HEK293 (cell line): ENCODE data around the gene KBTBD4.
A peak's percentile ranks its signal among the peaks of the same experiment; 100 is the strongest.

ENCODE experiments used
- BCL11A ChIP-seq: fragments of 450-650 bp; formaldehyde crosslinking; IDR thresholded peaks from 2 replicates; pipeline ENCODE4 v1.5.1; 2016; ENCODE audit warnings: low read depth, missing biosample characterization, missing genetic modification characterization
- GFI1B ChIP-seq: fragments of 450-650 bp; formaldehyde crosslinking; IDR thresholded peaks from 2 replicates; pipeline ENCODE4 v1.5.1; 2016; ENCODE audit warnings: missing biosample characterization, missing genetic modification characterization
- GLIS2 ChIP-seq: fragments of 450-650 bp; formaldehyde crosslinking; IDR thresholded peaks from 2 replicates; pipeline ENCODE4 v1.5.1; 2016; ENCODE audit warnings: missing biosample characterization, missing genetic modification characterization
- HOXA7 ChIP-seq: sonication (generic); formaldehyde crosslinking; IDR thresholded peaks from 2 replicates; pipeline ENCODE4 v1.8.1; 2022; ENCODE audit warnings: missing genetic modification reagents, borderline replicate concordance
- KLF1 ChIP-seq: fragments of 450-650 bp; formaldehyde crosslinking; IDR thresholded peaks from 2 replicates; pipeline ENCODE4 v1.5.1; 2016; ENCODE audit warnings: missing biosample characterization, missing genetic modification characterization
- MYNN ChIP-seq: fragments of 450-650 bp; formaldehyde crosslinking; IDR thresholded peaks from 2 replicates; pipeline ENCODE4 v1.5.1; 2016; ENCODE audit warnings: missing biosample characterization, missing genetic modification characterization, borderline replicate concordance
- SCRT1 ChIP-seq: fragments of 450-650 bp; formaldehyde crosslinking; IDR thresholded peaks from 2 replicates; pipeline ENCODE4 v1.5.1; 2016; ENCODE audit warnings: missing biosample characterization, missing genetic modification characterization, borderline replicate concordance
- ZFP41 ChIP-seq: fragments of 450-650 bp; formaldehyde crosslinking; IDR thresholded peaks from 2 replicates; pipeline ENCODE4 v1.5.1; 2016; ENCODE audit warnings: missing biosample characterization, missing genetic modification characterization, borderline replicate concordance
- ZNF132 ChIP-seq: fragments of 450-650 bp; formaldehyde crosslinking; IDR thresholded peaks from 2 replicates; pipeline ENCODE4 v1.5.1; 2017; ENCODE audit warnings: missing biosample characterization, missing genetic modification characterization, borderline replicate concordance
- ZNF133 ChIP-seq: fragments of 450-650 bp; formaldehyde crosslinking; IDR thresholded peaks from 2 replicates; pipeline ENCODE4 v1.5.1; 2016; ENCODE audit warnings: missing biosample characterization, missing genetic modification characterization
- ZNF19 ChIP-seq: fragments of 450-650 bp; formaldehyde crosslinking; IDR thresholded peaks from 2 replicates; pipeline ENCODE4; 2016; ENCODE audit warnings: missing biosample characterization, missing genetic modification characterization, low read depth
- ZNF202 ChIP-seq: fragments of 450-650 bp; formaldehyde crosslinking; IDR thresholded peaks from 2 replicates; pipeline ENCODE4 v1.5.1; 2016; ENCODE audit warnings: missing biosample characterization, missing genetic modification characterization, borderline replicate concordance
- ZNF221 ChIP-seq: fragments of 450-650 bp; formaldehyde crosslinking; IDR thresholded peaks from 2 replicates; pipeline ENCODE4 v1.5.1; 2017; ENCODE audit warnings: missing biosample characterization, missing genetic modification characterization, borderline replicate concordance
- ZNF23 ChIP-seq: fragments of 450-650 bp; formaldehyde crosslinking; IDR thresholded peaks from 2 replicates; pipeline ENCODE4 v1.5.1; 2016; ENCODE audit warnings: missing biosample characterization, missing genetic modification characterization, borderline replicate concordance
- ZNF274 ChIP-seq, 2 experiments: fragments of 200-500 bp in 1 of 2; fragments of 450-650 bp in 1 of 2; sonication (Bioruptor generic) in 1 of 2; formaldehyde crosslinking in 1 of 2; IDR thresholded peaks; 2 replicates each; pipeline versions ENCODE4 v1.5.1 to v1.6.1; 2014 to 2016; ENCODE audit warnings: borderline replicate concordance in 1 of 2, inconsistent platforms in 1 of 2, low read length in 1 of 2, missing biosample characterization in 1 of 2, missing genetic modification characterization in 1 of 2
- ZNF324 ChIP-seq: fragments of 450-650 bp; formaldehyde crosslinking; IDR thresholded peaks from 2 replicates; pipeline ENCODE4 v1.5.1; 2016; ENCODE audit warnings: missing biosample characterization, missing genetic modification characterization
- ZNF530 ChIP-seq: fragments of 450-650 bp; formaldehyde crosslinking; IDR thresholded peaks from 2 replicates; pipeline ENCODE4 v1.5.1; 2016; ENCODE audit warnings: low read depth, missing biosample characterization, missing genetic modification characterization
- ZNF558 ChIP-seq: fragments of 450-650 bp; formaldehyde crosslinking; IDR thresholded peaks from 2 replicates; pipeline ENCODE4 v1.5.1; 2016; ENCODE audit warnings: missing biosample characterization, missing genetic modification characterization
- ZNF560 ChIP-seq: fragments of 450-650 bp; formaldehyde crosslinking; IDR thresholded peaks from 2 replicates; pipeline ENCODE4 v1.5.1; 2017; ENCODE audit warnings: missing biosample characterization, missing genetic modification characterization, borderline replicate concordance
- ZNF561 ChIP-seq: fragments of 450-650 bp; IDR thresholded peaks from 2 replicates; pipeline ENCODE4 v1.5.1; 2018; ENCODE audit warnings: missing biosample characterization, missing genetic modification characterization, borderline replicate concordance
- ZNF610 ChIP-seq: fragments of 450-650 bp; formaldehyde crosslinking; IDR thresholded peaks from 2 replicates; pipeline ENCODE4 v1.5.1; 2016; ENCODE audit warnings: missing biosample characterization, missing genetic modification characterization, borderline replicate concordance
- ZNF626 ChIP-seq: fragments of 450-650 bp; sonication (Bioruptor Pico); formaldehyde crosslinking; IDR thresholded peaks from 2 replicates; pipeline ENCODE4 v1.5.1; 2018; ENCODE audit warnings: missing biosample characterization, missing genetic modification characterization, inconsistent platforms
- ZNF658 ChIP-seq: fragments of 450-650 bp; formaldehyde crosslinking; IDR thresholded peaks from 2 replicates; pipeline ENCODE4; 2016; ENCODE audit warnings: missing biosample characterization, missing genetic modification characterization
- ZXDB ChIP-seq: fragments of 450-650 bp; formaldehyde crosslinking; IDR thresholded peaks from 2 replicates; pipeline ENCODE4 v1.5.1; 2016; ENCODE audit warnings: missing biosample characterization, missing genetic modification characterization
- TF ChIP-seq, protein P1 (sequence below): fragments of 450-650 bp; formaldehyde crosslinking; conservative IDR thresholded peaks from 2 replicates; pipeline ENCODE4 v1.5.1; 2016; ENCODE audit warnings: low read depth, missing biosample characterization, missing genetic modification characterization
- TF ChIP-seq, protein P2 (sequence below): fragments of 450-650 bp; IDR thresholded peaks from 2 replicates; pipeline ENCODE4 v1.5.1; 2018; ENCODE audit warnings: missing biosample characterization, mild to moderate bottlenecking, missing genetic modification characterization
- TF ChIP-seq, protein P3 (sequence below): fragments of 450-650 bp; formaldehyde crosslinking; IDR thresholded peaks from 2 replicates; pipeline ENCODE4 v1.5.1; 2016; ENCODE audit warnings: missing biosample characterization, missing genetic modification characterization
- TF ChIP-seq, protein P4 (sequence below): fragments of 450-650 bp; formaldehyde crosslinking; IDR thresholded peaks from 2 replicates; pipeline ENCODE4 v1.5.1; 2016; ENCODE audit warnings: missing biosample characterization, missing genetic modification characterization, low read depth

KBTBD4 gene

DNA sequence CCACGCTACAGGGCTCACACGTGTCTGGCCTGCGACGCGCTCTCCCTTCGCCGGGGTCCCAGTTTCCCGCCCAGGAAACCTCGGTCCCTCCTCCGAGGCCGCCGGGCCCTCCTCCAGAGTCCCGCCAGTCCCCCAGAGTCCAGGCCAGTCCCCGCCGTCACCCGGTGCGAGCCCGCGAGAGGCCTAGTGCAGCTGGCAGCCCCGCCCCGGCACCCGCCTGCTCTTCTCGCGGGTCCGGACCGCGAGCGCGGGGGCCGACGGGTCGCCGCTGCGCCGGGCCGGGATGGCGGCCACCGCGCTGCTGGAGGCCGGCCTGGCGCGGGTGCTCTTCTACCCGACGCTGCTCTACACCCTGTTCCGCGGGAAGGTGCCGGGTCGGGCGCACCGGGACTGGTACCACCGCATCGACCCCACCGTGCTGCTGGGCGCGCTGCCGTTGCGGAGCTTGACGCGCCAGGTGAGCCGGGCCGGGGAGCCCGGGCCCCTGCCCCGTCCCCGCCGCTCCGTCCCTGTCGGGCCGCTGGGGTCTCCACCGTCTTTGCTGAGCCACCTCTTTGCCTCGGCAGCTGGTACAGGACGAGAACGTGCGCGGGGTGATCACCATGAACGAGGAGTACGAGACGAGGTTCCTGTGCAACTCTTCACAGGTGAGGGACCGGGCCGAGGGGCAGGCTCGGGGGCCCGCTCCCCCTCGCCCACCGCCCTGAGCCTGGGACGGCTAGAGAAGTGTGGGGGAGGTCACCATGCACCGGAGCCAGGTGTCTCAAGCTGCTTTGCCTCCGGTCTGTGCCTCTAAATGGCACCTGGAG, 13.2 kb downstream of the KBTBD4 start, which contains the start of gene PTPMT1 (continued):
- TF ChIP-seq, protein P1, sequence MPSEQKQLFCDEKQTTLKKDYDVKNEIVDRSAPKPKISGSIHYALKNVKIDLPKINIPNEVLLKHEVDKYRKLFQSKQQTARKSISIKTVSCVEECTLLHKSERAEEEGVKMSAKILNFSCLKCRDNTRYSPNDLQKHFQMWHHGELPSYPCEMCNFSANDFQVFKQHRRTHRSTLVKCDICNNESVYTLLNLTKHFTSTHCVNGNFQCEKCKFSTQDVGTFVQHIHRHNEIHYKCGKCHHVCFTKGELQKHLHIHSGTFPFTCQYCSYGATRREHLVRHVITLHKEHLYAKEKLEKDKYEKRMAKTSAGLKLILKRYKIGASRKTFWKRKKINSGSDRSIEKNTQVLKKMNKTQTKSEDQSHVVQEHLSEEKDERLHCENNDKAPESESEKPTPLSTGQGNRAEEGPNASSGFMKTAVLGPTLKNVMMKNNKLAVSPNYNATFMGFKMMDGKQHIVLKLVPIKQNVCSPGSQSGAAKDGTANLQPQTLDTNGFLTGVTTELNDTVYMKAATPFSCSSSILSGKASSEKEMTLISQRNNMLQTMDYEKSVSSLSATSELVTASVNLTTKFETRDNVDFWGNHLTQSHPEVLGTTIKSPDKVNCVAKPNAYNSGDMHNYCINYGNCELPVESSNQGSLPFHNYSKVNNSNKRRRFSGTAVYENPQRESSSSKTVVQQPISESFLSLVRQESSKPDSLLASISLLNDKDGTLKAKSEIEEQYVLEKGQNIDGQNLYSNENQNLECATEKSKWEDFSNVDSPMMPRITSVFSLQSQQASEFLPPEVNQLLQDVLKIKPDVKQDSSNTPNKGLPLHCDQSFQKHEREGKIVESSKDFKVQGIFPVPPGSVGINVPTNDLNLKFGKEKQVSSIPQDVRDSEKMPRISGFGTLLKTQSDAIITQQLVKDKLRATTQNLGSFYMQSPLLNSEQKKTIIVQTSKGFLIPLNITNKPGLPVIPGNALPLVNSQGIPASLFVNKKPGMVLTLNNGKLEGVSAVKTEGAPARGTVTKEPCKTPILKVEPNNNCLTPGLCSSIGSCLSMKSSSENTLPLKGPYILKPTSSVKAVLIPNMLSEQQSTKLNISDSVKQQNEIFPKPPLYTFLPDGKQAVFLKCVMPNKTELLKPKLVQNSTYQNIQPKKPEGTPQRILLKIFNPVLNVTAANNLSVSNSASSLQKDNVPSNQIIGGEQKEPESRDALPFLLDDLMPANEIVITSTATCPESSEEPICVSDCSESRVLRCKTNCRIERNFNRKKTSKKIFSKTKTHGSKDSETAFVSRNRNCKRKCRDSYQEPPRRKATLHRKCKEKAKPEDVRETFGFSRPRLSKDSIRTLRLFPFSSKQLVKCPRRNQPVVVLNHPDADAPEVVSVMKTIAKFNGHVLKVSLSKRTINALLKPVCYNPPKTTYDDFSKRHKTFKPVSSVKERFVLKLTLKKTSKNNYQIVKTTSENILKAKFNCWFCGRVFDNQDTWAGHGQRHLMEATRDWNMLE (tag by site-specific recombination), result no peak
- TF ChIP-seq ZNF274 (IDR thresholded peaks at IDR 0.05; ENCODE audit: low read length), result no peak
- no peak for TF ChIP-seq ZNF274 (tag by site-specific recombination; IDR thresholded peaks at IDR 0.05; ENCODE audit: borderline replicate concordance)
- TF ChIP-seq ZNF560 (tag by site-specific recombination), result no peak
- TF ChIP-seq SCRT1 (tag by site-specific recombination), result no peak
- TF ChIP-seq, protein P2, sequence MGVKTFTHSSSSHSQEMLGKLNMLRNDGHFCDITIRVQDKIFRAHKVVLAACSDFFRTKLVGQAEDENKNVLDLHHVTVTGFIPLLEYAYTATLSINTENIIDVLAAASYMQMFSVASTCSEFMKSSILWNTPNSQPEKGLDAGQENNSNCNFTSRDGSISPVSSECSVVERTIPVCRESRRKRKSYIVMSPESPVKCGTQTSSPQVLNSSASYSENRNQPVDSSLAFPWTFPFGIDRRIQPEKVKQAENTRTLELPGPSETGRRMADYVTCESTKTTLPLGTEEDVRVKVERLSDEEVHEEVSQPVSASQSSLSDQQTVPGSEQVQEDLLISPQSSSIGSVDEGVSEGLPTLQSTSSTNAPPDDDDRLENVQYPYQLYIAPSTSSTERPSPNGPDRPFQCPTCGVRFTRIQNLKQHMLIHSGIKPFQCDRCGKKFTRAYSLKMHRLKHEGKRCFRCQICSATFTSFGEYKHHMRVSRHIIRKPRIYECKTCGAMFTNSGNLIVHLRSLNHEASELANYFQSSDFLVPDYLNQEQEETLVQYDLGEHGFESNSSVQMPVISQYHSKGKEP (tag by site-specific recombination), result no peak
- no peak for TF ChIP-seq ZNF19
- TF ChIP-seq GLIS2 (tag by site-specific recombination), result peak; percentile 83; the same call in 1 of the 2 replicates
- TF ChIP-seq MYNN (tag by site-specific recombination), result no peak
- no peak for TF ChIP-seq ZNF221 (tag by site-specific recombination)
- no peak for TF ChIP-seq ZNF610
- no peak for TF ChIP-seq ZNF658
- no peak for TF ChIP-seq BCL11A (tag by site-specific recombination)
- no peak for TF ChIP-seq ZNF324
- no peak for TF ChIP-seq HOXA7 (CRISPR knock-in tag)
- TF ChIP-seq, protein P3, sequence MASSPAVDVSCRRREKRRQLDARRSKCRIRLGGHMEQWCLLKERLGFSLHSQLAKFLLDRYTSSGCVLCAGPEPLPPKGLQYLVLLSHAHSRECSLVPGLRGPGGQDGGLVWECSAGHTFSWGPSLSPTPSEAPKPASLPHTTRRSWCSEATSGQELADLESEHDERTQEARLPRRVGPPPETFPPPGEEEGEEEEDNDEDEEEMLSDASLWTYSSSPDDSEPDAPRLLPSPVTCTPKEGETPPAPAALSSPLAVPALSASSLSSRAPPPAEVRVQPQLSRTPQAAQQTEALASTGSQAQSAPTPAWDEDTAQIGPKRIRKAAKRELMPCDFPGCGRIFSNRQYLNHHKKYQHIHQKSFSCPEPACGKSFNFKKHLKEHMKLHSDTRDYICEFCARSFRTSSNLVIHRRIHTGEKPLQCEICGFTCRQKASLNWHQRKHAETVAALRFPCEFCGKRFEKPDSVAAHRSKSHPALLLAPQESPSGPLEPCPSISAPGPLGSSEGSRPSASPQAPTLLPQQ (tag by site-specific recombination), result no peak; the same call in none of the 2 replicates
- no peak for TF ChIP-seq ZNF133 (tag by site-specific recombination)
- no peak for TF ChIP-seq KLF1 (tag by site-specific recombination)
- peak; percentile 13; the same call in 1 of the 2 replicates for TF ChIP-seq ZXDB (tag by site-specific recombination)
- TF ChIP-seq, protein P4, sequence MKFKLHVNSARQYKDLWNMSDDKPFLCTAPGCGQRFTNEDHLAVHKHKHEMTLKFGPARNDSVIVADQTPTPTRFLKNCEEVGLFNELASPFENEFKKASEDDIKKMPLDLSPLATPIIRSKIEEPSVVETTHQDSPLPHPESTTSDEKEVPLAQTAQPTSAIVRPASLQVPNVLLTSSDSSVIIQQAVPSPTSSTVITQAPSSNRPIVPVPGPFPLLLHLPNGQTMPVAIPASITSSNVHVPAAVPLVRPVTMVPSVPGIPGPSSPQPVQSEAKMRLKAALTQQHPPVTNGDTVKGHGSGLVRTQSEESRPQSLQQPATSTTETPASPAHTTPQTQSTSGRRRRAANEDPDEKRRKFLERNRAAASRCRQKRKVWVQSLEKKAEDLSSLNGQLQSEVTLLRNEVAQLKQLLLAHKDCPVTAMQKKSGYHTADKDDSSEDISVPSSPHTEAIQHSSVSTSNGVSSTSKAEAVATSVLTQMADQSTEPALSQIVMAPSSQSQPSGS, result no peak
- no peak for TF ChIP-seq ZNF202 (tag by site-specific recombination)
- no peak for TF ChIP-seq GFI1B (tag by site-specific recombination)
- TF ChIP-seq ZNF558 (tag by site-specific recombination), result no peak
- TF ChIP-seq ZNF561, result peak; percentile 19; the same call in 1 of the 2 replicates
- no peak for TF ChIP-seq ZNF530
- TF ChIP-seq ZNF132 (tag by site-specific recombination), result no peak
- TF ChIP-seq ZFP41 (tag by site-specific recombination), result no peak
- TF ChIP-seq ZNF626 (tag by site-specific recombination), result no peak
- no peak for TF ChIP-seq ZNF23 (tag by site-specific recombination)
